Mesenchymal stem cell (in vitro differentiated cells and primary cell): ENCODE data around the gene RAP1GAP2.

Source experiments
- DNase-seq: peaks from one replicate; pipeline ENCODE4 v3.0.0-alpha.2; 2013
- H2AFZ ChIP-seq: one replicate; pipeline ENCODE4 v1.6.1; 2013; ENCODE audit warnings: low read depth, mild to moderate bottlenecking, control low read depth, inconsistent platforms, low read length, moderate library complexity
- H2AK5ac ChIP-seq: 2 replicates; pipeline ENCODE4 v1.6.1; 2013; ENCODE audit warnings: low read length, moderate library complexity, mild to moderate bottlenecking, inconsistent platforms; ENCODE audit not compliant: severe bottlenecking
- H2BK120ac ChIP-seq: one replicate; pipeline ENCODE4 v1.6.1; 2013; ENCODE audit warnings: low read depth, mild to moderate bottlenecking, inconsistent platforms, low read length, moderate library complexity
- H2BK12ac ChIP-seq, 2 experiments: one replicate each; pipeline ENCODE4 v1.6.1; 2013; ENCODE audit warnings: inconsistent platforms in 2 of 2, low read length in 2 of 2, mild to moderate bottlenecking in 2 of 2, moderate library complexity in 2 of 2, control low read depth in 1 of 2
- H2BK15ac ChIP-seq: one replicate; pipeline ENCODE4 v1.6.1; 2013; ENCODE audit warnings: mild to moderate bottlenecking, low read depth, inconsistent platforms; ENCODE audit not compliant: poor library complexity, severe bottlenecking
- H2BK5ac ChIP-seq: 2 replicates; pipeline ENCODE4 v1.6.1; 2013; ENCODE audit warnings: low read depth, mild to moderate bottlenecking, low read length, control low read depth, inconsistent platforms; ENCODE audit not compliant: poor library complexity, severe bottlenecking
- H3K14ac ChIP-seq, 2 experiments: one replicate each; pipeline ENCODE4 v1.6.1; 2013; ENCODE audit warnings: inconsistent platforms in 2 of 2, low read length in 2 of 2, control low read depth in 1 of 2, mild to moderate bottlenecking in 1 of 2, moderate library complexity in 1 of 2
- H3K18ac ChIP-seq, 2 experiments: one replicate each; pipeline ENCODE4 v1.6.1; 2013; ENCODE audit warnings: inconsistent platforms in 2 of 2, low read length in 2 of 2, control low read depth in 1 of 2, low read depth in 1 of 2, mild to moderate bottlenecking in 1 of 2
- H3K23ac ChIP-seq, 2 experiments: one replicate each; pipeline ENCODE4 v1.6.1; 2013; ENCODE audit warnings: inconsistent platforms in 2 of 2, low read length in 2 of 2, mild to moderate bottlenecking in 2 of 2, moderate library complexity in 2 of 2, control low read depth in 1 of 2
- H3K27ac ChIP-seq: 2 replicates; pipeline ENCODE4 v1.5.1; 2013; ENCODE audit warnings: mild to moderate bottlenecking, moderate library complexity, low read length, control low read depth, inconsistent platforms; ENCODE audit not compliant: poor library complexity, severe bottlenecking
- H3K27me3 ChIP-seq, 2 experiments: 2 replicates each; pipeline versions ENCODE4 v1.6.1 to v1.7.0; 2013; ENCODE audit warnings: low read length in 2 of 2, mild to moderate bottlenecking in 2 of 2, moderate library complexity in 2 of 2, control low read depth in 1 of 2, inconsistent platforms in 1 of 2; ENCODE audit not compliant: control insufficient read depth in 1 of 2, insufficient read depth in 1 of 2
- H3K36me3 ChIP-seq, 2 experiments: 2 replicates each; pipeline versions ENCODE4 v1.6.1 to v1.7.0; 2013; ENCODE audit warnings: low read length in 2 of 2, control low read depth in 1 of 2, inconsistent platforms in 1 of 2, low read depth in 1 of 2, mild to moderate bottlenecking in 1 of 2; ENCODE audit not compliant: insufficient read depth in 2 of 2, control insufficient read depth in 1 of 2
- H3K4ac ChIP-seq, 2 experiments: one replicate each; pipeline ENCODE4 v1.6.1; 2013; ENCODE audit warnings: inconsistent platforms in 2 of 2, low read length in 2 of 2, mild to moderate bottlenecking in 2 of 2, moderate library complexity in 2 of 2, control low read depth in 1 of 2, low read depth in 1 of 2
- H3K4me1 ChIP-seq: 2 replicates; pipeline ENCODE4 v1.6.1; 2013; ENCODE audit warnings: low read depth, low read length, control low read depth; ENCODE audit not compliant: control insufficient read depth, insufficient read depth
- H3K4me2 ChIP-seq: 2 replicates; pipeline ENCODE4 v1.6.1; 2013; ENCODE audit warnings: low read length, mild to moderate bottlenecking, inconsistent platforms; ENCODE audit not compliant: poor library complexity, severe bottlenecking
- H3K4me3 ChIP-seq, 2 experiments: 2 replicates each; pipeline versions ENCODE4 v1.5.1 to v1.7.0; 2013; ENCODE audit warnings: low read length in 2 of 2, mild to moderate bottlenecking in 2 of 2, control low read depth in 1 of 2, low read depth in 1 of 2; ENCODE audit not compliant: insufficient read depth in 1 of 2
- H3K79me1 ChIP-seq: replicated peaks from 2 replicates; pipeline ENCODE4 v1.6.1; 2013; ENCODE audit warnings: mild to moderate bottlenecking, control low read depth, low read length, inconsistent platforms; ENCODE audit not compliant: poor library complexity, severe bottlenecking
- H3K9ac ChIP-seq: 2 replicates; pipeline ENCODE4 v1.7.0; 2013; ENCODE audit warnings: mild to moderate bottlenecking, low read length, moderate library complexity
- H3K9me3 ChIP-seq: 2 replicates; pipeline ENCODE4 v1.7.0; 2013; ENCODE audit warnings: mild to moderate bottlenecking, low read length; ENCODE audit not compliant: control insufficient read depth
- H4K8ac ChIP-seq: one replicate; pipeline ENCODE4 v1.6.1; 2013; ENCODE audit warnings: inconsistent platforms, mild to moderate bottlenecking, low read length, moderate library complexity
- H4K91ac ChIP-seq: one replicate; pipeline ENCODE4 v1.6.1; 2013; ENCODE audit warnings: mild to moderate bottlenecking, low read length, inconsistent platforms
- WGBS: methylation state at CpG from one replicate; pipeline ENCODE4 v1.1.7; 2013; ENCODE audit warnings: mixed read lengths; 5-methylcytosine and 5-hydroxymethylcytosine counted together

The RAP1GAP2 gene

GRCh38 chr17:3026856-3027751 is 230.9 kb downstream of the RAP1GAP2 start:
- no peak overlapping the region for H4K91ac ChIP-seq
- H3K79me1 ChIP-seq = no peaks in the 10 kb centered on the region
- no peak overlapping the region for H4K8ac ChIP-seq
- no peak overlapping the region for H2AFZ ChIP-seq
- no peak overlapping the region for H2BK5ac ChIP-seq
- H2BK12ac ChIP-seq = no peak overlapping the region
- no peak overlapping the region for H3K18ac ChIP-seq
- H3K4me3 ChIP-seq = no peak overlapping the region
- H2BK15ac ChIP-seq = no peak overlapping the region
- no peak overlapping the region for H3K4ac ChIP-seq
- H3K4me2 ChIP-seq = no peak overlapping the region
- H3K27ac ChIP-seq = no peak overlapping the region
- H3K27me3 ChIP-seq = no peaks in the 10 kb centered on the region
- peaks cover 23% of the 10 kb centered on the region for H3K9me3 ChIP-seq
- H2AK5ac ChIP-seq = no peak overlapping the region
- WGBS = 83% methylated on average over 25 of the region's 31 CpGs
- H2BK120ac ChIP-seq = no peak overlapping the region
- no peak overlapping the region for H3K9ac ChIP-seq
- H3K36me3 ChIP-seq = peaks cover under 1 to 22% of the 10 kb centered on the region in 2 experiments
- no peak overlapping the region for H3K14ac ChIP-seq
- H3K4me1 ChIP-seq = no peaks in the 10 kb centered on the region
- no peak overlapping the region for H3K23ac ChIP-seq
- DNase-seq = no peak

- no peak overlapping the region for H4K8ac ChIP-seq
- WGBS = 76% methylated on average over 18 of the region's 18 CpGs
- H3K9ac ChIP-seq = no peak overlapping the region
Observed at GRCh38 chr17:3027786-3028532, 231.7 kb downstream of the RAP1GAP2 start.

GRCh38 chr17:3029213-3029913 is 233.1 kb downstream of the RAP1GAP2 start:
- Histone ChIP-seq H3K14ac (no peak overlapping the region), H3K36me3 (peaks cover 0 to 38% of the 10 kb centered on the region in 2 experiments), H3K27ac (no peak overlapping the region), H2BK120ac (no peak overlapping the region), H2AFZ (no peak overlapping the region), H4K91ac (no peak overlapping the region), H3K9me3 (peaks cover 5% of the 10 kb centered on the region), H3K4ac (no peak overlapping the region), H3K27me3 (peaks cover 0 to 7% of the 10 kb centered on the region in 2 experiments), H3K4me3 (no peak overlapping the region), H2BK15ac (no peak overlapping the region), H3K18ac (no peak overlapping the region), H3K9ac (no peak overlapping the region), H2BK5ac (no peak overlapping the region), H2BK12ac (no peak overlapping the region), H4K8ac (no peak overlapping the region), H3K4me2 (no peak overlapping the region), H3K4me1 (no peaks in the 10 kb centered on the region), H3K23ac (no peak overlapping the region), H2AK5ac (no peak overlapping the region), H3K79me1 (no peaks in the 10 kb centered on the region)
- no peak for DNase-seq
- 86% methylated on average over 16 of the region's 19 CpGs for whole genome bisulfite sequencing

More at GRCh38 chr17:3027786-3028532, 231.7 kb downstream of the RAP1GAP2 start:
- Histone ChIP-seq H3K4me3 (no peak overlapping the region), H2BK12ac (no peak overlapping the region), H3K27ac (no peak overlapping the region), H3K27me3 (peaks cover 0 to under 1% of the 10 kb centered on the region in 2 experiments), H3K9me3 (peaks cover 15% of the 10 kb centered on the region), H3K4me1 (no peaks in the 10 kb centered on the region), H2BK5ac (no peak overlapping the region), H4K91ac (no peak overlapping the region), H3K18ac (no peak overlapping the region), H3K4ac (no peak overlapping the region), H2AK5ac (no peak overlapping the region), H2BK120ac (no peak overlapping the region), H2BK15ac (no peak overlapping the region), H3K79me1 (no peaks in the 10 kb centered on the region), H3K4me2 (no peak overlapping the region), H3K36me3 (peaks cover 0 to 28% of the 10 kb centered on the region in 2 experiments), H2AFZ (no peak overlapping the region), H3K23ac (no peak overlapping the region), H3K14ac (no peak overlapping the region)
- DNase-seq = no peak
